MM.1S (cell line): ENCODE measurements around the gene GPATCH4.

Source experiments
- DNase-seq: peaks from one replicate; pipeline ENCODE4 v3.0.0-alpha.2; 2015
- H2AFZ ChIP-seq: fragments of 300-600 bp; sonication (generic); 2 replicates; pipeline ENCODE4 v1.6.0; 2016; ENCODE audit warnings: antibody characterized with exemption, low read length
- H3F3A ChIP-seq: fragments of 300-600 bp; sonication (generic); 2 replicates; pipeline ENCODE4 v1.6.1; 2016; ENCODE audit warnings: mild to moderate bottlenecking, antibody characterized with exemption, low read length, moderate library complexity, mixed read lengths; ENCODE audit not compliant: insufficient read depth
- H3K27ac ChIP-seq: fragments of 300-600 bp; sonication (generic); 2 replicates; pipeline ENCODE4 v1.5.1; 2016; ENCODE audit warnings: mild to moderate bottlenecking, low read length
- H3K27me3 ChIP-seq: fragments of 300-600 bp; sonication (generic); replicated peaks from 2 replicates; pipeline ENCODE4 v1.6.0; 2016; ENCODE audit warnings: low read length; ENCODE audit not compliant: insufficient read depth
- H3K36me3 ChIP-seq: fragments of 300-600 bp; sonication (generic); replicated peaks from 2 replicates; pipeline ENCODE4 v1.6.1; 2016; ENCODE audit warnings: mild to moderate bottlenecking, low read length, mixed read lengths; ENCODE audit not compliant: insufficient read depth
- H3K4me1 ChIP-seq: fragments of 300-600 bp; sonication (generic); 2 replicates; pipeline ENCODE4 v1.6.1; 2016; ENCODE audit warnings: low read length, mixed read lengths
- H3K4me2 ChIP-seq: fragments of 300-600 bp; sonication (generic); 2 replicates; pipeline ENCODE4 v1.6.0; 2016; ENCODE audit warnings: low read depth, low read length
- H3K4me3 ChIP-seq: fragments of 300-600 bp; sonication (generic); 2 replicates; pipeline ENCODE4 v1.5.1; 2016; ENCODE audit warnings: low read length, mixed read lengths
- H3K79me2 ChIP-seq: fragments of 300-600 bp; sonication (generic); 2 replicates; pipeline ENCODE4 v1.6.1; 2016; ENCODE audit warnings: mixed run types, low read length, mixed read lengths
- H3K9ac ChIP-seq: fragments of 300-600 bp; sonication (generic); 2 replicates; pipeline ENCODE4 v1.6.1; 2016; ENCODE audit warnings: low read length, mixed read lengths
- H3K9me2 ChIP-seq: fragments of 300-600 bp; sonication (generic); replicated peaks from 2 replicates; pipeline ENCODE4 v1.6.1; 2016; ENCODE audit warnings: mild to moderate bottlenecking, low read length, mixed read lengths; ENCODE audit not compliant: insufficient read depth
- H3K9me3 ChIP-seq: fragments of 300-600 bp; sonication (generic); replicated peaks from 2 replicates; pipeline ENCODE4 v1.6.1; 2016; ENCODE audit warnings: mild to moderate bottlenecking, low read length, mixed read lengths; ENCODE audit not compliant: insufficient read depth
- H4K20me1 ChIP-seq: fragments of 300-600 bp; sonication (generic); 2 replicates; pipeline ENCODE4 v1.6.1; 2016; ENCODE audit warnings: mild to moderate bottlenecking, low read length, moderate library complexity, mixed read lengths; ENCODE audit not compliant: insufficient read depth
- CTCF ChIP-seq: fragments of 300-600 bp; sonication (generic); IDR thresholded peaks from 2 replicates; pipeline ENCODE4 v1.5.1; 2016; ENCODE audit warnings: antibody characterized with exemption, low read length, mixed read lengths
- EZH2 ChIP-seq: fragments of 300-600 bp; sonication (generic); optimal IDR thresholded peaks from 2 replicates; pipeline ENCODE3; 2017; ENCODE audit warnings: low read depth, mild to moderate bottlenecking, antibody characterized with exemption, low read length, mixed read lengths
- EZH2phosphoT487 ChIP-seq: fragments of 300-600 bp; sonication (generic); IDR thresholded peaks from 2 replicates; pipeline ENCODE4 v1.6.1; 2018; ENCODE audit warnings: antibody characterized with exemption, low read length

Gene GPATCH4

GRCh38 chr1:156643778-156644092, 42.5 kb upstream of the GPATCH4 start:
- Histone ChIP-seq H3K4me3 (no peak overlapping the region), H3F3A (peaks cover 13% of the 10 kb centered on the region), H4K20me1 (0 out of 2 replicates have a peak, but pooled peaks cover 7% of the 10 kb centered on the region), H3K9me3 (no peaks in the 10 kb centered on the region), H3K4me1 (no peaks in the 10 kb centered on the region), H3K79me2 (no peaks in the 10 kb centered on the region), H3K9ac (no peak overlapping the region), H3K9me2 (no peaks in the 10 kb centered on the region), H3K36me3 (0 out of 2 replicates have a peak, but pooled peaks cover 13% of the 10 kb centered on the region), H2AFZ (no peak overlapping the region), H3K27ac (no peak overlapping the region), H3K27me3 (no peaks in the 10 kb centered on the region), H3K4me2 (no peak overlapping the region)
- TF ChIP-seq EZH2phosphoT487 (no peak), EZH2 (no peak), CTCF (no peak)
- DNase-seq = no peak

GRCh38 chr1:156643049-156643777, 41.9 kb upstream of the GPATCH4 start:
- H3K9ac ChIP-seq = no peak overlapping the region
- no peaks in the 10 kb centered on the region for H3K4me1 ChIP-seq
- no peak for DNase-seq
- TF ChIP-seq EZH2phosphoT487 (no peak), CTCF (no peak), EZH2 (no peak)
- no peak overlapping the region for H2AFZ ChIP-seq
- H3K27me3 ChIP-seq = no peaks in the 10 kb centered on the region
- no peaks in the 10 kb centered on the region for H3K9me2 ChIP-seq
- H3K4me2 ChIP-seq = no peak overlapping the region
- no peak overlapping the region for H3K4me3 ChIP-seq
- 0 out of 2 replicates have a peak, but pooled peaks cover 7% of the 10 kb centered on the region for H4K20me1 ChIP-seq
- peaks cover 13% of the 10 kb centered on the region for H3F3A ChIP-seq
- H3K36me3 ChIP-seq = 0 out of 2 replicates have a peak, but pooled peaks cover 13% of the 10 kb centered on the region
- no peaks in the 10 kb centered on the region for H3K79me2 ChIP-seq
- no peaks in the 10 kb centered on the region for H3K9me3 ChIP-seq
- H3K27ac ChIP-seq = no peak overlapping the region

GRCh38 chr1:156642265-156643048, 41.2 kb upstream of the GPATCH4 start:
- Histone ChIP-seq H3K27ac (no peak overlapping the region), H3K4me1 (no peaks in the 10 kb centered on the region), H3K9me2 (no peaks in the 10 kb centered on the region), H3K27me3 (no peaks in the 10 kb centered on the region), H4K20me1 (0 out of 2 replicates have a peak, but pooled peaks cover 7% of the 10 kb centered on the region), H3F3A (peaks cover 13% of the 10 kb centered on the region), H3K79me2 (no peaks in the 10 kb centered on the region), H3K4me2 (no peak overlapping the region), H2AFZ (no peak overlapping the region), H3K36me3 (0 out of 2 replicates have a peak, but pooled peaks cover 13% of the 10 kb centered on the region), H3K9ac (no peak overlapping the region), H3K9me3 (no peaks in the 10 kb centered on the region), H3K4me3 (no peak overlapping the region)
- no peak for TF ChIP-seq EZH2
- TF ChIP-seq CTCF = no peak
- no peak for TF ChIP-seq EZH2phosphoT487
- no peak for DNase-seq
